HG02870 (cell line): ENCODE data around the gene PLD3.
A peak's percentile ranks its signal among the peaks of the same experiment; 100 is the strongest.

Experiments used
- ATAC-seq: cut with Tn5 transposase; IDR thresholded peaks from one replicate; pipeline ENCODE4 v1.9.1; 2021; ENCODE audit warnings: mild to moderate bottlenecking, moderate library complexity; ENCODE audit not compliant: unreplicated experiment

PLD3 gene, protein sequence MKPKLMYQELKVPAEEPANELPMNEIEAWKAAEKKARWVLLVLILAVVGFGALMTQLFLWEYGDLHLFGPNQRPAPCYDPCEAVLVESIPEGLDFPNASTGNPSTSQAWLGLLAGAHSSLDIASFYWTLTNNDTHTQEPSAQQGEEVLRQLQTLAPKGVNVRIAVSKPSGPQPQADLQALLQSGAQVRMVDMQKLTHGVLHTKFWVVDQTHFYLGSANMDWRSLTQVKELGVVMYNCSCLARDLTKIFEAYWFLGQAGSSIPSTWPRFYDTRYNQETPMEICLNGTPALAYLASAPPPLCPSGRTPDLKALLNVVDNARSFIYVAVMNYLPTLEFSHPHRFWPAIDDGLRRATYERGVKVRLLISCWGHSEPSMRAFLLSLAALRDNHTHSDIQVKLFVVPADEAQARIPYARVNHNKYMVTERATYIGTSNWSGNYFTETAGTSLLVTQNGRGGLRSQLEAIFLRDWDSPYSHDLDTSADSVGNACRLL

DNA sequence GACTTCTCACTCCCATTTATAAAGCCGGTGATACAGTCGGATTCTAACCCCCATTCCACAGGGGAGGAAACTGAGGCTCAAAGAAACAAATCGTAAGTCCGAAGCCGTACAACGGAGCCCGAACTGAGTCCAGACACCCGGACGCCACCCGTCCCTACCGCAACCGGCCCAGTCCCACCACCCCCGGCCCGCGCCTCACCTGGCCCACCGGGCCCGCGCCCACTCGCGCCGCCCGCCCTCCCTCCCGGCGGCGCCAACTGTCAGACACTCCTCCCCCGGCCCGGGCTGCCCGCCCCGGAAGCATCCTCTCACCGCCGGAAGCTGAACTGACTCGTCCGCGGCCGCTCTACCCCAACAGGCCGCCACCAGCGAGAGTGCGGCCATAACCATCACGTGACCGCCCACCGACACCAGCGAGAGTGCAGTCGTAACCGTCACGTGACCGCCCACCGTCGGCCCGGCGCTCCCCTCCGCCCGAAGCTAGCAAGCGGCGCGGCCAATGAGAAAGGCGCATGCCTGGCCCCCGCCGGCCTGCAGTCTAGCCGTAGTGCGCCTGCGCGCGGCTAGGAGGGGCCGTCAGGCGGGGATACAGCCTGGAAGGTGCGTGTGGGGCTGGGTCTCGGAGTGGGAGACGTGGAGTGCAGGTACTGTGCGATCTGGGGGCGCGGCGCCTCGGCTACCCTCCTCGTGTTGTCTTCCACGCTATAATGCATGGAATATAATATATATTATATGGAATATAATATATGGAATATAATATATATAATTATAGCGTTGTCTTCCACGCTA lies at the start of gene PLD3, which contains the start of gene C19orf47:
Gene PLD3 (plus strand): TSS at position 571 of the 789 bp plus-strand sequence. CDS start 17,789 bp downstream, outside the sequence.
Gene C19orf47 (minus strand): TSS at position 273 of the 789 bp plus-strand sequence. CDS start 6,540 bp downstream, outside the sequence.
- peak; percentile 88 for ATAC-seq

DNA sequence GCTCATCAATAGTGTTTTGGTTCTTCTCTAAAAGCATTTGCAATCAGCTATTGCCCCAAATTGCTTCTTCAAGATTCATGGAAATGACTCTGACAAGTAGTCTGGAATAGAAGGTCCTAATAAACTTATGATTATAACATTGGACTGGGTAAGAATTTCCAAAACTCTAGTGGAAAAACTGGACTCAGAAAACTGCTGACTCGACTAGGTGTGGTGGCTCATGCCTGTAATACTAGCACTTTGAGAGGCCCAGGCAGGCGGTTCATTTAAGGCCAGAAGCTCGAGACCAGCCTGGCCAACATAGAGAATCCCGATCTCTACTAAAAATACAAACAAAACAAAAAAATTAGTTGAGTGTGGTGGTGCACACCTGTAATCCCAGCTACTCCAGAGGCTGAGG lies 47.8 kb upstream of the PLD3 start:
- ATAC-seq, result no peak

DNA sequence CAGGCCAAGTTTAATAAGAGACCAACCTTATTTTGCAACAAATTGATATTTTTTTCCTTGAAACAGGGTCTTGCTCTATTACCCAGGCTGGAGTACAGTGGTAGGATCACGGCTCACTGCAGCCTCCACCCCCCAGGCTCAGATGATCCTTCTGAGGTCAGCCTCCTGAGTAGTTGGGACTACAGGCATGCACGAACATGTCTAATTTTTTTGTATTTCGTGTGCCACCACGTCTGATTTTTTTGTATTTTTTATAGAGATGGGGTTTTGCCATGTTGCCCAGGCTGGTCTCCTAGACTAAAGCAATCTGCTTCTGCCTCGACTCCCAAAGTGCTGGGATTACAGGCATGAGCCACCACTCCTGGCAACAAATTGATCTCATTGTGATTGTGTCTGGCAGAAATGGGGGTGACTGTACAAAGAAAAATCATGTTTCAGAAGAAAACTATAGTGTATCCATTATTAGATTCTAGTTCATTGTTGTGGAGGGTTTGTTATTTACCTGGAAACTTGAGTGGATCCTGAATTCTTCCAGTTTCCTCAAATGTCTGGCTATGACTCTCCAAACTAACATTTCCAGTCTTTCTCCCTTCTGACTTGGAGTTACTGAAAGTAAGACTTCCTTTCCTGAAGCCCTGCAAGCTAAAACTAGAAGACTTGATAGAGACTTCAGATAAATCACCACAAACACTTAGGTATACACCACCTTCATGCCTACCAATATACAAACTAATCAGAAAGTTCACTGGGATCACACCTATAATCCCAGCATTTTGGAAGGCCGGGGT lies 46.1 kb upstream of the PLD3 start:
- ATAC-seq, result no peak

DNA sequence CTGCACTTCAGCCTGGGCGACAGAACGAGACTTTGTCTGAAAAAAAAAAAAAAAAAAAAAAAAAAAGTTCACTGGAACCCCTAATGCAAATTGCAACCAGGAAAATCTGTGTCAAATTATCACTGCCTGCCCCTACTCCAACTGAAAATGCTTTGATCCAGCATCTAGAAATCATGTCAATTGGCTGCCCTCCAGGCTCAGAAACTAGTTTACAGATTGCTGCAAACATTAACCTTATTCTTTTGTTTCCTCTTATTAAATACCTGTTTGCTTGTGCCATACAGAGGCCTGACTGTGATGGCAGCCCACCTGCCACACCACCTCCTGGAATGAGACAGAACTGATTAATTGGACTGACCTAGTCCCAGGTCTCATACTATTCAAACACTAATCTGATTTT lies 44.7 kb upstream of the PLD3 start:
- no peak for ATAC-seq

DNA sequence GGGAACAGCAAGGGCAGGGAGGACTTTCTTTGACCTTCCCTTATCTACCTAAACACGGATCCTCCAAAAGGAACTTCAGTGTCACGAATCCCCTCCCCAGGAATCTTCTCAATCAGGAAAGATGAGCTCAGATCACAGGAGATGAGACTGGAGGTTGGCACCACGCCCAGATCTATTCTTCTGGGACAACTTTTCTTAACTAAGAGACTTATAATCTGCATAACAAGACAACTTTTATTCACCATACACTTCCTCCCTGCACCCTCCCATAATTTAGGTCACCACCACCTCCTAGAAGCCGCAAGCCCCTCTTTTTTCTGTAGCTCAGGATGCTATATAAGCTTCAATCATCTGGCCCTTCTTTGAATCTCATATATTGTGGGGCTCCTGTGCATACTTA lies 44.2 kb upstream of the PLD3 start:
- no peak for ATAC-seq

DNA sequence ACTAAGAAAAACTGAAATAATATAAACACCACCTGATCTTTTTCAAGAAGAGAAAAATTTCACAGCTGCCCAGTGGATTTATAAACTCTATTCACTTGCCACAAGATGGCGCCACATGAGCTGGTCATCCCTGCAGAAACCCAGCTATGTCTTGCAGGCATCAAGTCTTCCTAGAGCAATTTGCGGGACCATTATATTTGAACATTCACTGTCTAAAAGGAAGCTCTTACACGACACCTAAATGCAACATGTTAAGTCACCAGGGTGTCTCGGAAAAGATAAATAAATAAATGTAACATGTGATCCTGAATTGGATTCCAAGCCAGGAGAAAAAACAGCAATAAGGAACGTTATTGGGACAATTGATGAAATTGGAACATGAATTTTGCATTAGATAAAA lies 43.1 kb upstream of the PLD3 start:
- ATAC-seq, result no peak

DNA sequence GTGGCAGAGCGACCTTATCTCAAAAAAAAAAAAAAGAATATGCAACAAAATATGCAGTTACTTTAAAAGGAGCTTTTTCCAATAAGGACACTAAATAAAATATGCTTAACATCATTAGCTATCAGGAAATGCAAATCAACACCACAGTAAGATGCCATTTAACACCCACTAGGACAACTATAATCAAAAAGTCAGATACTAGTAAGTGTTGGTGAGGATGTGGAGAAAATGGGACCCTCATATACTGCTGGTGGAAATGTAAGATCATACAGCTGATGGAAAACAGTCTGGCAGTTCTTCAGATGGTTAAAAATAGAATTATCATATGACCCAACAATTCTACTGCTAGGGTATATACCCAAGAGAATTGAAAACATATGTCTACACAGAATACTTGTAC lies 38.8 kb upstream of the PLD3 start:
- no peak for ATAC-seq

DNA sequence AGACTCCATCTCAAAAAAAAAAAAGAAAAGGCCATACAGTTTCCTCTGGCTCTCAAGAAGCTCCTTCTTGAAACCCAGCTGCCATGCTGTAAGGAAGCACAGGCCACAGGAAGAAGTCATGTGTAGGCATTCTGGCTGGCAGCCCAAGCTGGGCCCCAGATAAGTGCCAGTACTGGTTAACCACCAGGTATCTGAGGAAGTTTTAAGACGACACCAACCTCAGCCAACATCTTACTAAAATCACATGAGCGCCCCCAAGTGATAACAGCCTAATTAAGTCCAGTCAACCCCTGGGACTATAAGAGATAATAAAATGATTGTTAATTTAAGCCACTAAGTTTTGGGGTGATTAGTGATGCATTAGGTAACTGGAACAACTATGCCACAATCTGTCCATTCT lies 36.0 kb upstream of the PLD3 start:
- no peak for ATAC-seq

DNA sequence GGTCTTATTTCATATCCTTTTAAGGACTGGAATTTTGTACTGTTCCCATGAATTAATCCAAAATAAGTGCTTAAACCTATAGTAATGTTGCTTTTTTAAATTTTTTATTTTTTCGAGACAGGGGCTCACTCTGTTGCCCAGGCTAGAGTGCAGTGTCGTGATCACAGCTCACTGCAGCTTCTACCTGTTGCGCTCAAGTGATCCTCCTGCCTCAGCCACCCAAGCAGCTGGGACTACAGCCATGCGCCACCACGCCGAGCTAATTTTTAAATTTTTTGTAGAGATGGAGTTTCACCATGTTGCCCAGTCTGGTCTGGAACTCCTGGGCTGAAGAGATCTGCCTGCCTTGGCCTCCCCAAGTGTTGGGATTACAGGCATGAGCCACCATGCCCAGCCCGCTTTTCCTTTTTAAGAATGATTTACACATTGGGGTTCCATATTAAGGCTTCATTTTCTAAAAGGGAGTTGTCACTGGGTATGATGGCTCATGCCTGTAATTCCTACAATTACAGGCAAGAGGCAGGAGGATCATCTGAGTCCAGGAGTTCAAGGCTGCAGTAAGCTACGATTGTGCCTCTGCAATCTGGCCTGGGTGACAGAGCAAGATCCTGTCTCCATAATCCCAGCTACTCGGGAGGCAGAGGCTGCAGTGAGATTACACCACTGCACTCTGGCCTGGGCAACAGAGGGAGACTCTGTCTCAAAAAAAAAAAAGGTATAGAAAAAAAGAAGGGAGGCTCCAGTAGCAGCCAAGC lies 35.1 kb upstream of the PLD3 start:
- no peak for ATAC-seq

DNA sequence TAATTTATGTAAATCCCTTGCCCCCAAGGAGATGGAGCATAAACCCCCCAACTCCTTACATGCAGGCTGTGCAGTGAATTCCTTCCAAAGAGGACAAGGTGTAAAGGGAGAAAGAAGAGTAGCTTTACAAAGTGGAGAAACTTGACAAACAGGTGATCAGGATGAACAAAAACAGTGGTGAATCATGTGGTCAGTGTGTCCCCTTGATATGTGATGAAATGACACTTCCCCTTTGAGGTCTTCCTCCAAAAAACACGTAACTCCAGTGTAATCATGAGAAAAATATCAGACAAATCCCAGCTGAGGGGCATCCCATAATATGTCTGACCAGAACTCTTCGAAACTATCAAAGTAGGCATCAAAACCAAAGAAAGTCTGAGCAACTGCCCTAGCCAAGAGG lies 33.8 kb upstream of the PLD3 start:
- no peak for ATAC-seq

DNA sequence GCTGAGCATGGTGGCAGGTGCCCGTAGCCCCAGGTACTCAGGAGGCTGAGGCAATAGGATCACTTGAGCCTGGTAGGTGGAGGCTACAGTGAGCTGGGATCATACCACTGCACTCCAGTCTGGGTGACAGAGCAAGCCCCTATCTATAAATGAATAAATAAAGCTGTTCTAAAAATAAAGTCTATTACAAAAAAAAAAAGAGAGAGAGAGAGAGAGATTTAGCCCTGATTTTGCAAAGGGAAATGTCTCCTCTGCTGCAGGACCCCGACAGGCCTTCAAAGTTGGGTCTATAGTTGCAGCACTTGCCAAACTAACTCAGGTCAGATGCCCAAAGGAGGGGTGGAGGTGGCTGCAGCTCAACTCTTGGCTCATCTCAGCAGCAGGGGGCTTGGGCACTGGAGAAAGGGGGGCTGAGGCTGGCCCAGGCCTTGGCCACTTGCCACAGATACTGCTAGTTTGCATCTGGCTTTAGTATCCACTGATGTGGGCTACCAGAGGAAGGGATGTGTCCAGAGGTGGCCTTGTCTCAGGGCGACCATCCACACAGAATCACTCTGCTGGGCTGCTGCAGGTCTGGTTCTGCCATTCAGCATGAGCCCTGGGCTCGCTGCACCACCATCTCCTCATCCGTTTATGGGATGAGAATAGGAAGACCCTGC lies 32.6 kb upstream of the PLD3 start:
- ATAC-seq, result no peak

DNA sequence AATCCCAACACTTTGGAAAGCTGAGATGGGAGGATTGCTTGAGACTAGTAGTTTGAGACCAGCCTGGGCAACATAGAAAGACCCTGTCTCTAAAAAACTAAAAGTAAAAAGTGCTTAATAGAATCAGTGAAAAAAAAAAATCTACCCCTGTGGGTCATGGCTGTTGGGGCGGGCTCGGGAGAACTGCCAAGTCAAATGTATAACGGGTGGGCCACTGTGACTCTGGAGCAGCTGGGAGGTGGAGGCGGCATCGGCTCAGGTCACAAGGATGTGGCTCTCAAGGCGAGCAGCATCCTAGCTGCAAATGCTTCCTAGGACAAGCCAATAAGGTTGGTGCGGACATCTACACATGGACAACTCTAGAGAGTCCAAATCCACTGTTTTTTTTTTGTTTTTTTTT lies 31.2 kb upstream of the PLD3 start:
- no peak for ATAC-seq

DNA sequence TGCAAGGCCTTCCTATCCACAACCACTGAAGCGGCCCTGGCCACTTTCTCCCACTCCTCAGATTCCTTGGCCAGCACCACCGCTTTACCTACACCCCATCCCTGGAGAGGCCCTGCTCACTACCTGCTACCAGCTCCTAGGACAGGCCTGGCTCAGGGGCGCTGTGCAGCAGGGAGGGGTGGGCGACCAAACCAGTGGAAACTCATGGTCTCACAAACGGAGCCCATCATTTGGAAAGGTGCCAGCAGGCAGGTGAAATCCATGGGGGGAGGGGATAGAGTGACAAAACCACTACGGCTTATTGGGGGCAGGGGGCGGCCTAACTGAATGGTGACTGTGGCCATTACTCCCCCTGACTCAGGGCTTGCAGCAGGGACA lies 27.9 kb upstream of the PLD3 start:
- ATAC-seq, result no peak

DNA sequence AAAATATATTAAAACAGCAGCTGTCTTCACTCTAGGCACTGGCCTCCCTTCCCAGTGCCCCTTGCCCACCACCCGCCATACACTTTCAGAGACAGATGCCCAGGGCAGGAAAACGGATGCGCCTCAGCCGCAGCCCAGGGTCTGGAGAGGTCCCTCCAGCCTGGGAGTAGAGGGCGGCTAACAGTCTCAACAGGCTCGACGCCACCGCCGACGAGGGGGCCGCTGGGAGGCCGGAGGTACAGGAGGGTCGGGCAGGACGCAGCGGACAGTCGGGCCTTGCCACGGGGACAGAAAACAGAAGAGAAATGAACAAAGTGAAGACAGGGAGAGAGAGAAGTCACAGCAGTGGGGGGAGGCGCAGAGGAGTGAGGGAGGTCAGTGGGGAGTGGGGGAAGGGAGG lies 27.4 kb upstream of the PLD3 start:
- ATAC-seq, result no peak

DNA sequence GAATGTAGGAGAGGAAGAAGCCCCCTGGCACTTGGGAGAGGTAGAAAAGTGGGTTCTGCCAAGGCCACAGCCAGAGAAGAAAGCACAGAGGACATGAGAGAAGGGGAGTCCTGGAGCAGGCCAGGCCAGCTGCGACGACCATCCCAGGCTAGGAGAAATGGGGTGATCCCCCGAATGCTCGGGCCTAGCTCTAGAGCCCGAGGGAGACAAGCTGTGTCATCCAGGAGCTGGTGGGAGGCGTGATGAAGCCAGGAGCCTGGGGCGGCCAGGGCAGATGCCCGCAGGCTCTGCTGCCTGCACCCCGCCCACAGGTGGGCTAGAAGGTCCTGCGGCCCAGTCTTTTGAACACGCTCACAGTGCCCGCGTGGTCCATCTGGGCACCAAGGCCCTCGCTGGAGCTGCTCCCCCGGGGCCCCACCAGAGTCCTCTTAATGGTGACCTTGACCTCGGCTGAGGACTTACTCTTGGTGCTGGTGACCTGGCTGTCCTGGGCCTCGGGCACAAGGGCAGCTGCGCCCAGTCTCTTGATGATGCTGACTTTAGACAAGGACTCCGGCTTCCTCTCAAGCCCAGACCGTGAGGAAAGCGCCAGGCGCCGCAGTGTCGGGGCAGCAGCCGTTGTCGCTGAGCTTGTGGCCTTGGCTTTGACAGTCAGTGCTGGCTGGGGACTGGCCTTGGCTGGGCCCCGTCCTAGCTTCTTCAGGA lies 26.8 kb upstream of the PLD3 start:
- ATAC-seq, result no peak

DNA sequence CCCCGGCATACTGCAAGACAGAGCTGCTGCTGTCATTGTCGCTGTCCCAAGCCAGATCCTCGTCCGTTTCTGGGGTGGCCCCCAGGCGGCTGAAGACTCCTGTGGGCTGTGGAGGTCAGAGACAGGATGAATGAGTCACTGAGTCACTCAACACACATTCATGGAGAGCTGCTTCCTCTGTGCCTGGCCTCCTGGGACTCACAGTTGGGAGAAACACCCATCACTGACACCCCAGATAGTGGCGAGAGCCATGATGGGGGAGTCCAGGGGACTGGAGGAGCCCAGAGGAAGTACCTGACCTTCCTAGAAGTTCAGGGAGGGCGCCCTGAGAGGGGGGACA lies 26.3 kb upstream of the PLD3 start:
- no peak for ATAC-seq

DNA sequence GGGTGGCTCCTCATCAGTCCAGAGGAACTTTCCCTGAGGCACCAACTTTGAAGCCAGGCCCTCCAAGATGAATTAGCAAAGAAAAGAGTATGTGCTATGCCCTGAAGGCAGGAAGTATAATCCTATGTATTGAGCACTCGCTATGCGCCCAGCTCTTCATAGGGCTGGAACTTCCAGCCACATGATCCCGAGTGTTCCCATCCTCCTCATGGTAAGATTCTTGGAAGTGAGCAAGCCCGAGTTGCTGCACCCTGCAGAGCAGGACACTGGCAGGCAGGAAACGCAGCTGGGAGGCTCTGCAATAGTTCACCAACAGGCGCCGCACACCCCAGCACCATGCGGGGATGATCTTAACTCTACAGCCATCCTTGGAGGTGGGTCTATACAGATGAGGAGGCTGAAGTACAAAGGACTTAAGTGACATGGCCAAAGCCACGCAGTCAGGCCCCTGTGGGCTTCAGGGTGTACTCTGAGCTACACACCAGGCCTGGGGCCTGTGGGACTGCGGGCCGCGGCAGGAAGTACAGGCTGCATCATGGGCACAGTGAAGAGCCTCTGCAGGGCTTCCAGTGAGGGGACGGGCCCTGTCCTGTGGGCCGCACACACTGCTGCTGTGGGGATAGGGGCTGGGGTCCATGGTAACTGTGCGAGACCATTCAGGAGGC lies 25.4 kb upstream of the PLD3 start:
- ATAC-seq, result no peak

DNA sequence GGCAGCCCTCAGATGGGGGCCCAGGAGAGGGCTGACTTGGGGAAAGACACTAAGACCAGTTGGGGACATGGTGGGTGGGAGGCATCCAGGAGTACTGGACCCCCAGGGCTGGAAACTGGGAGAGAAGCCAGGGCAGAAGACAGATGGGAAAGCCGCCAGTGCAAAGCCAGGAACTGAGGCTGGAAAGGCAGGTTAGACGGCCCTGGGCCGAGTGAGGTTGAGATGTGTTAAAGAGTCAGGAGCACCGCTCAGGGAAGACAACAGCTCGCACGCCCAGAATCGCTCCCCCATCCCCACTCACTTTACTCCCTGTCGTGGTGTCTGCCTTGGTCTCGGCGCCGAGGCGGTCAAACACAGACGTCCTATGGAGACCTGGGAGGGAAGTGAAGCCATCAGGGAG lies 24.8 kb upstream of the PLD3 start:
- ATAC-seq, result no peak

DNA sequence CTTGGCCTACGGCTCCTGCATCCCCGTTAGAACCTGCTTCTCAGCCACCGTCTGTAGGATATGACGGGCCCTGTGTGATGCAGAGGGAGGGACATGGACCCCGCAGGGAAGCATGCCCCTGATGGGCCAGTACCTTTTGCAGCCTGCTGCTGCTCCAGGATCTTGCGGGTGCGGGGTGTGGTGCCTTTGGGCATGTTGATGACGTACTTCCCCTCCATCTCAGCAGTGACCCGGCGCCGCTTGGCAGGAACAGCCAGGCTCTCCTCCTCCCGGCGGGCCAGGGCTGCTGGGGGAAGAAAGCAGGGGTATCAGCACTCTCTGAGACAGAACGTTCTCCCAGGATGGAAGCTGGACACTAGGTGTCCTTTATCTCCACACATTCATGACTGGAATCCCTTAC lies 22.3 kb upstream of the PLD3 start:
- no peak for ATAC-seq
